Endometrial microvascular endothelial cells (primary cell): ENCODE measurements around the gene CLSTN2. TPM values are rescaled to one million over a fixed set of nuclear protein-coding genes. Genes with fewer than 3 reads are reported as not detected.

ENCODE experiments used
- in situ Hi-C: cut with HindIII; loops from 2 replicates; pipeline ENCODE4 v1.10.0; 2017; ENCODE audit warnings: low sequenced_read_pairs, low pct_unique_long_range_greater_than_20kb; ENCODE audit errors: inconsistent ontology term
- total RNA-seq: library from RNA; depleted of rRNA; stranded (reverse); fragments of >200 nt; gene quantifications from one replicate; pipeline ENCODE4 v1.2.3, GENCODE V29; 2015; ENCODE audit errors: inconsistent ontology term

CLSTN2 gene
- total RNA-seq, 1 donor from 2014 or later: not detected

GRCh38 chr3:140277886-140278285 lies 342.9 kb downstream of the CLSTN2 start:
- in situ Hi-C loops: no loop called here

GRCh38 chr3:140284372-140284771 lies 349.4 kb downstream of the CLSTN2 start:
- in situ Hi-C loops: no loop called here

DNA sequence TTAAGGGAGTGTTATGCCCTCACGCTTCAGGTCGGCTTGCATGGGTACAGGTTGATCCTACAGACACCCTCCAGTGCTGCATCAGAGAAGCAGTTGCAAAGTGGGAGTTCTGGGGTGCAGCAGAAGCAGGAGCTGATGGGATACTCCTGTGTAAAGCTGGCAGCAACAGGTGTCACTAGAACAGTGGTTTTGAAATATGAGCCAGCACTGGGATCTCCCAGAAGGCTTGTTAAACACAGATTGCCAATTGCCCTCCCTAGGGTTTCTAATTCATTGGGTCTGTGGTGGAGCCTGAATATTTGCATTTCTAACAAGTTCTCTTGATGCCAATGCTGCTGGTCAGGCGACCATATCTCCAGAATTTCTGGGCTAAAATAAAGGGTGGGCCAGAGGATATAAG lies 350.4 kb downstream of the CLSTN2 start:
- in situ Hi-C loops: no loop called here

DNA sequence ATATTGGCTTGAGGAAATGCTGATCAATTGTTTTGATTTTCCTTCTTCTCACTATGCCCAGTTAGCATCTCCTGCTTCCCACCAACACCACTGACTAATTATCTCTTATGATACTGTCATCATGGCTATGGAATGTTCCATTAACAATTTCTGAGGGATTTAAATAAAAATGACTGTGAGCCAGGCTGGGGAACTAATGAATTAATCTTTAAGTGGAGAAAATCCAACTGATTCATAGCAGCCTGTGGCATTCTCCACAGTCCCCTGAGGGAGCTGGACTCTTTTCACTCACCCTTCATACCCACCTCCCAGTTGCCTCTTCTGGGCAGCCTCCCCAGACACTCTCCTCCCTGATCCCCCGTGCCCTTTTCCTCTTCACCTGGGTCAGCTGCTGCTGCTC lies 353.6 kb downstream of the CLSTN2 start:
- in situ Hi-C loops: no loop called here

GRCh38 chr3:140290105-140290504 lies 355.1 kb downstream of the CLSTN2 start:
- in situ Hi-C loops: no loop called here

DNA sequence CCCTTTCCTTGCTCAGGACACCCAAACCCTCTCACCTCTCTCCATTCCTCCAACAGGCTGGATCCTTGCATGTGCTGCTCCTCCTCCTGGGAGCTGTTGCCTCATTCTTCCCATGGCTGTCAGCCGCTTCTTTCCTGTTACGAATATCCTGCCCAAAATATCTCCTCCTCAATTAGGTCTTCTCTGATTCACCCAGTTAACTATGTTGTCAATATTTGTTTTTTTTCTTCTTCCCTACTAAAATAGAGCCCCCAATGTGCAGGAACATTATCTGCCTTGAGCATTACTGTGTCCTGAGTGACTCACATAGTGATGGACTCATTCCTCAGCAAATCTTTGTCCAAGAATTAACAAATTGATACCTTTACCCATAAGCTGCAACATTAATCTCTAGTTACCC lies 357.2 kb downstream of the CLSTN2 start:
- in situ Hi-C loops: no loop called here

GRCh38 chr3:140292684-140293083 lies 357.7 kb downstream of the CLSTN2 start:
- in situ Hi-C loops: no loop called here

GRCh38 chr3:140294058-140294457 lies 359.1 kb downstream of the CLSTN2 start:
- in situ Hi-C loops: no loop called here

DNA sequence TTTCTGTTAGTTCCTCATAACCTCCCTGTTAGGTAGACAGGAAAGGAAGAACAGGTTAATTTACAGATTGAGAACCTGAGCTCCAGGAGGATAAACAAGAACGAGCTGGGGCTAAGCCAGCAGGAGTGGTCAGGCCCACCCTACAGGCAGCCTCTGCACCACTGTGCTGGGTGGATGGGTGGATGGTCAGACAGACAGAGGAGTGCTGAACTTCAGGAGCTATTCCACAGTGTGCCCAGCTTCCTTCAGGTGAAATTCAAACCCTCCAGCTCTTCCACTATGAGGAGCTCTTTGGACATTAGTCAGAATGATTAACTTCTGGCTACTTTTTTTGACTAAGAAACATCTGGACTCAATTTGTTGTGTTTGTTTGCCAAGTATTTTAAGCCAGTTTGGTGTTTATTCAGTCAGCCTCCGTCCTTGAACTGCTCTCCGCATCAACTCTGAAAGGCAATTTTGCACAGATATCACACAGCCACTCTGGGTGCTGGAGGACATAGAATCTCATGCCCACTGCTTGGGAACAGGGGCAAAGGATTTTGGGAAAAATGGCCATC lies 361.9 kb downstream of the CLSTN2 start:
- in situ Hi-C loops: no loop called here

DNA sequence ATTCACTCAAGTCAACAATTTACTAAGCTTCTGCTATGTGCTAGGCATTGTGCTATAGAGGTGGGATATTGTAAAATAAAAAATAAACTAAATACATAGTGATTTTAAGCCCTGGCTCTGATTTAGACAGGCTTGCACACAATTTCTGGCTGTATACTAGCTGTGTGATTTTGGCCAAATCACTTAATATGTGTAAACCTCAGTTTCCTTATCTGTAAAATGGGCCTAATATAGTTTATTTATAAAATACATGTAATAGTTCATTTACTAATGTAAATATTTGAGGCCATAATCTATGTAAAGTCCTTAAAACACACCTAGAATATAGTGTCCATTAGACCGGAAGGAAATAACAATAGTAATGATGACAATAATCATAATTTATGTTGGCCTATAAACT lies 363.1 kb downstream of the CLSTN2 start:
- in situ Hi-C loops: no loop called here

DNA sequence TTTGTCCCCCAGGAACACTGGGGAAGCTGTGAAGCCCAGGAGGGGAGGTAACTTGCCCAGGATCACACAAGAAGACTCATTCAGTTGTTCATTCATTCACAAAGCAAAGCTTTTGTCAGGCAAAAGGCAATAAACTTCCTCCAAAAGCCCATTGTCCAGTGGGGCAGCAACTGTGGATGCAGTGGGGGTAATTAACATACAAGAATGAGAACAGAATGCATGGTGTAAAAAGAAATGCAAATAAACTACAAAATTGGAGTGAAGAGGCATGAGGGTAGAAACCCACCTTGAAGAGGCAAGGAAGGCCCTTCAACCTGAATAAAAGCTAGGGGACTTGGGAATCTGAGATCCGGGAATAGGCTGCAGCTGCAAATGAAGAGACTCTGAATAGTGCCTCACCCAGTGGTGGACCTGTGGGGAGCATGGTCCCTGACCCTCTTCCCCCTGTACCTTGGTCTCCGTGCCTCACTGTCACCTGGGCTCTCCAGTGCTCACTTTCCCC lies 363.6 kb downstream of the CLSTN2 start:
- in situ Hi-C loops: no loop called here

- in situ Hi-C loops: no loop called here
Observed at GRCh38 chr3:140303875-140304274, 368.9 kb downstream of the CLSTN2 start.

DNA sequence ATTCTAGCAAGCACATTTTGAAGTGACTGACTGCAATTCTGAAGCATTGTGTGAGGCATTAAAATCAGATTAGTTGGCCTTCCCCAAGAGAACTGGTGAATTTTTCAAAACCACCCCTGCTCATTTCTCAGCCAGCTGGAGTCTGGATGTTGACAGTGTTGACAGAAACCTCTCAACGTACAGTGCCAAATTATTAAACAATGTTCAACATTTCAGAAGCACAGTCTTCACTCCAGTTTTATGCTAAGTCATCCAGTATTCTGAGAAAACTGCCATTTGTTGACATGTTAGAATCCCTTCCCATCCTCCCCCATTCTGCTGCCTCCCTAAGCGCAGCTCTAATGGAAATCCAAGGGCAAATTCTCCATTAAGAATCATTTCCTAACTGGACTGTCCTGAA lies 373.6 kb downstream of the CLSTN2 start:
- in situ Hi-C loops: no loop called here

GRCh38 chr3:140311428-140311827 lies 376.4 kb downstream of the CLSTN2 start:
- in situ Hi-C loops: no loop called here

GRCh38 chr3:140315955-140316354 lies 381.0 kb downstream of the CLSTN2 start:
- in situ Hi-C loops: no loop called here

DNA sequence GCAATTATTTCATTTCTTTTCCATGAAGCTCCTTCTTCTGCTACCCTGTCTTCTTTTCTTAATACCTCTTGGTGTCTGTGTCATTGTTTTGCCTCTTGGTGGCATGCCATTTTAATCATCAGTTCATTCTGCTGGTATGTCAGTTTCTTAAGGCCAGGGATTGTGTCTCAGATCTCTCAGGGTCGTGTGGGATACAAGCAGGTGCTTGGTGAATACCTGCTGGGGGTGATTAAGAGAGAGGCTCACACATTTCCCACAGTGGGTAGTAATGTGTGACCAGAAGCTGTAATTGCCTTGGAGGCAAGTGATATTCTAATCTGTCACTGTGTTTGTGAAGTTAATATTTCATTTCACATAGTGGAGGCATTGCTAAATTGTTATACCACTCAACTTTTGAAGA lies 381.5 kb downstream of the CLSTN2 start:
- in situ Hi-C loops: no loop called here

DNA sequence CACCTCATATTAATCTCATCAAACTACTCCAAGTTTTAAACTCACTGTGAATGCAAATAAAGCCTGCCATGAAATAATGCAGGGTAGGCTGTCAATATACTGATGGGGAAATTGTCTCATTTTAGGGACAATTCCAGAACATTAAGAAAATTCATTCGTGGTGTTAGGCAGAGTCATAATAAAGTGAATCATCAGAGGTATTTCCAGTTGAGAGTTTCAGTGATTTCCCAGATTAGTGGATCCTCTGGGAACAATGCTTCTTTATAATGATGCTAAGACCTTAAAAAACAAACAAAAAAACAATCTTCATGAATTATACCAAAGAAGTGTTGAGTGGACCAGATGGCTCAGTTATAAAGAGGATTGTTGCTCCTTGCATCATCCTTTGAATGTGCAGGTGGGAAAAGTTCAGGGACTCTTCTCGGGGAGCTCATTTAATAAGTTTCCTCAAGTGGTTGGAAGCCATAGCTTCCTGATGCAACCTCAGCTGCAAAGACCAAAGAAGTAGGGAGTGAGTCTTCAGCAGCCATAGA lies 381.9 kb downstream of the CLSTN2 start:
- in situ Hi-C loops: no loop called here

- in situ Hi-C loops: no loop called here
Observed at GRCh38 chr3:140319739-140320138, 384.8 kb downstream of the CLSTN2 start.

DNA sequence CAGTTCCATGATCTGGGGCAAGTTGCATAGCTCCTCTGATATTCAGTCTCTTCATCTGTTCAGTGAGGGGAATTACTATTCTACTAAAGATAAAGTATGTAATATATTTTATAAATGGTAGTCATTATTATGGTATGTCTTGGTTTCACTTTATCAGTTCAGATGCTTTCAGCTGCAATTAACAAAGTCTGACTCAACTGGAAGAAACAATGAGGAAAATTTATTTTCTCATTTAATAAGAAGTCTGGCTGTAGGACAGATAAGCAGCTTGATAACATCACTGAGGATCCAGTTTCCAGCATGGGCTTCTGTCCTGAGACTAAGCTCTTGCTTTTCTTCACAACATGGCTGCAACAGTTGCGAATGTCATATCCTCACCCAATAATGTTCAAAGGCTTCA lies 388.6 kb downstream of the CLSTN2 start:
- in situ Hi-C loops: no loop called here

- in situ Hi-C loops: no loop called here
Observed at GRCh38 chr3:140332131-140332530, 397.1 kb downstream of the CLSTN2 start.
